ENCODE results near the gene POU2F1. TPM values are rescaled to one million over a fixed set of nuclear protein-coding genes. Genes with fewer than 3 reads are reported as not detected.

Gene POU2F1
- total and polyA plus RNA-seq, 2 experiments from 2014 or later = 38.8 to 66.1 TPM

- no peak for TF ChIP-seq ZNF462 (CRISPR knock-in tag; IDR thresholded peaks at IDR 0.05)
- no peak for TF ChIP-seq ETS1 (IDR thresholded peaks at IDR 0.05)
- TF ChIP-seq EZH2 (IDR thresholded peaks at IDR 0.05; ENCODE audit: low read depth, unreplicated experiment) = no peak
- TF ChIP-seq STAT1 (IDR thresholded peaks at IDR 0.05; ENCODE audit: unreplicated experiment) = no peak
- no peak for TF ChIP-seq JUNB (IDR thresholded peaks at IDR 0.05; ENCODE audit: unreplicated experiment)
- no peak for TF ChIP-seq EZH2phosphoT487 (IDR thresholded peaks at IDR 0.05; ENCODE audit: unreplicated experiment)
- TF ChIP-seq ZNF331 (CRISPR knock-in tag; IDR thresholded peaks at IDR 0.05; ENCODE audit: low read depth) = no peak
- TF ChIP-seq NANOG (IDR thresholded peaks at IDR 0.05; ENCODE audit: borderline replicate concordance) = no peak
Observed at GRCh38 chr1:167404161-167404888, 183.6 kb downstream of the POU2F1 start (continued).

GRCh38 chr1:167404908-167405307, 184.2 kb downstream of the POU2F1 start:
- Mint-ChIP-seq H3K36me3 (ENCODE audit: low read depth) (peaks cover 42% of the 10 kb centered on the region), H3K4me3 (no peak overlapping the region), H3K27ac (no peak overlapping the region), H3K9me3 (no peaks in the 10 kb centered on the region), H3K27me3 (ENCODE audit: insufficient read depth, low read depth, poor library complexity) (peaks cover 2% of the 10 kb centered on the region), H3K4me1 (no peaks in the 10 kb centered on the region)
- DNase-seq (ENCODE audit: low spot score) (no peak), ATAC-seq (no peak)
- no peaks in the 10 kb centered on the region for H3K9me2 ChIP-seq (ENCODE audit: insufficient read depth)
- H3K27me3 ChIP-seq (ENCODE audit: insufficient read depth) = no peaks in the 10 kb centered on the region
- no peak overlapping the region for H3K4me2 ChIP-seq
- H3K4me3 ChIP-seq = no peak overlapping the region
- H3K4me1 ChIP-seq (ENCODE audit: insufficient read depth) = no peaks in the 10 kb centered on the region
- no peaks in the 10 kb centered on the region; the same call in 1 of the 2 replicates for H4K20me1 ChIP-seq (replicated peaks; ENCODE audit: insufficient read depth)
- peaks cover 19% of the 10 kb centered on the region; the same call in 1 of the 2 replicates for H3K36me3 ChIP-seq (ENCODE audit: insufficient read depth)
- H3K79me2 ChIP-seq (replicated peaks; ENCODE audit: insufficient read depth) = no peaks in the 10 kb centered on the region
- no peaks in the 10 kb centered on the region; the same call in 1 of the 2 replicates for H3F3A ChIP-seq (replicated peaks; ENCODE audit: low read depth)
- H2AFZ ChIP-seq = no peak overlapping the region
- no peak overlapping the region for H3K27ac ChIP-seq (ENCODE audit: low read depth)
- no peak for TF ChIP-seq ZNF462 (CRISPR knock-in tag; IDR thresholded peaks at IDR 0.05)
